Body of pancreas (tissue), 4 donors: ENCODE measurements around the gene BEST2.

Experiments
- POLR2A ChIP-seq, 3 donors: fragments of 450-650 bp; IDR thresholded peaks; one replicate each; pipeline ENCODE4 v1.6.1; 2016; ENCODE audit warnings: antibody characterized with exemption in 3 of 3, mild to moderate bottlenecking in 2 of 3
- TF ChIP-seq, protein P1 (sequence below), 7 experiments: fragments of 450-650 bp in 4 of 7; fragments of 200-600 bp in 3 of 7; sonication (generic) in 3 of 7; IDR thresholded peaks; one replicate each; pipeline ENCODE4 v1.5.1; 2016 to 2019; ENCODE audit warnings: antibody characterized with exemption in 7 of 7

DNA sequence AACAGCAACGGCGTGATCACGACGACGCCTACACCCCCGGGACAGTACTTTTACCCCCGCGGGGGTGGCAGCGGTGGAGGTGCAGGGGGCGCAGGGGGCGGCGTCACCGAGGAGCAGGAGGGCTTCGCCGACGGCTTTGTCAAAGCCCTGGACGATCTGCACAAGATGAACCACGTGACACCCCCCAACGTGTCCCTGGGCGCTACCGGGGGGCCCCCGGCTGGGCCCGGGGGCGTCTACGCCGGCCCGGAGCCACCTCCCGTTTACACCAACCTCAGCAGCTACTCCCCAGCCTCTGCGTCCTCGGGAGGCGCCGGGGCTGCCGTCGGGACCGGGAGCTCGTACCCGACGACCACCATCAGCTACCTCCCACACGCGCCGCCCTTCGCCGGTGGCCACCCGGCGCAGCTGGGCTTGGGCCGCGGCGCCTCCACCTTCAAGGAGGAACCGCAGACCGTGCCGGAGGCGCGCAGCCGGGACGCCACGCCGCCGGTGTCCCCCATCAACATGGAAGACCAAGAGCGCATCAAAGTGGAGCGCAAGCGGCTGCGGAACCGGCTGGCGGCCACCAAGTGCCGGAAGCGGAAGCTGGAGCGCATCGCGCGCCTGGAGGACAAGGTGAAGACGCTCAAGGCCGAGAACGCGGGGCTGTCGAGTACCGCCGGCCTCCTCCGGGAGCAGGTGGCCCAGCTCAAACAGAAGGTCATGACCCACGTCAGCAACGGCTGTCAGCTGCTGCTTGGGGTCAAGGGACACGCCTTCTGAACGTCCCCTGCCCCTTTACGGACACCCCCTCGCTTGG lies 40.7 kb downstream of the BEST2 start:
- TF ChIP-seq POLR2A (IDR thresholded peaks at IDR 0.05): peak; percentile 29 to 59 (median 56)
- TF ChIP-seq, protein P1, sequence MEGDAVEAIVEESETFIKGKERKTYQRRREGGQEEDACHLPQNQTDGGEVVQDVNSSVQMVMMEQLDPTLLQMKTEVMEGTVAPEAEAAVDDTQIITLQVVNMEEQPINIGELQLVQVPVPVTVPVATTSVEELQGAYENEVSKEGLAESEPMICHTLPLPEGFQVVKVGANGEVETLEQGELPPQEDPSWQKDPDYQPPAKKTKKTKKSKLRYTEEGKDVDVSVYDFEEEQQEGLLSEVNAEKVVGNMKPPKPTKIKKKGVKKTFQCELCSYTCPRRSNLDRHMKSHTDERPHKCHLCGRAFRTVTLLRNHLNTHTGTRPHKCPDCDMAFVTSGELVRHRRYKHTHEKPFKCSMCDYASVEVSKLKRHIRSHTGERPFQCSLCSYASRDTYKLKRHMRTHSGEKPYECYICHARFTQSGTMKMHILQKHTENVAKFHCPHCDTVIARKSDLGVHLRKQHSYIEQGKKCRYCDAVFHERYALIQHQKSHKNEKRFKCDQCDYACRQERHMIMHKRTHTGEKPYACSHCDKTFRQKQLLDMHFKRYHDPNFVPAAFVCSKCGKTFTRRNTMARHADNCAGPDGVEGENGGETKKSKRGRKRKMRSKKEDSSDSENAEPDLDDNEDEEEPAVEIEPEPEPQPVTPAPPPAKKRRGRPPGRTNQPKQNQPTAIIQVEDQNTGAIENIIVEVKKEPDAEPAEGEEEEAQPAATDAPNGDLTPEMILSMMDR (IDR thresholded peaks at IDR 0.05): peak in 1 of 7 experiments; percentile 1
